Heart right ventricle (tissue), 16 donors: ENCODE results near the gene CARD9. TPM values are rescaled to one million over a fixed set of nuclear protein-coding genes. Genes with fewer than 3 reads are reported as not detected.

Experiments
- ATAC-seq, 8 donors: fragments of 200-7000 bp; cut with Tn5 transposase; one replicate each; pipeline ENCODE4 v1.9.1; 2020; ENCODE audit warnings: mild to moderate bottlenecking in 8 of 8, moderate library complexity in 8 of 8, moderate number of reproducible peaks in 1 of 8
- DNase-seq, 2 donors: peaks; one replicate each; pipeline ENCODE4 v3.0.0-alpha.2; 2020
- H3K27ac ChIP-seq, 10 donors: fragments of 200-600 bp; sonication (generic) in 2 of 10; one replicate each; pipeline versions ENCODE4 v1.5.0 to v1.8.0; 2020 to 2022; ENCODE audit warnings: mild to moderate bottlenecking in 3 of 10
- H3K27me3 ChIP-seq, 7 donors: fragments of 200-600 bp; one replicate each; pipeline ENCODE4 v1.8.0; 2021 to 2022; ENCODE audit warnings: mild to moderate bottlenecking in 2 of 7
- H3K36me3 ChIP-seq, 9 donors: fragments of 200-600 bp; sonication (generic) in 1 of 9; one replicate each; pipeline versions ENCODE4 v1.5.0 to v1.8.0; 2020 to 2022; ENCODE audit warnings: mild to moderate bottlenecking in 2 of 9
- H3K4me1 ChIP-seq, 9 donors: fragments of 200-600 bp; sonication (generic) in 1 of 9; one replicate each; pipeline versions ENCODE4 v1.5.0 to v1.8.0; 2020 to 2022; ENCODE audit warnings: mild to moderate bottlenecking in 4 of 9
- H3K4me3 ChIP-seq, 10 donors: fragments of 200-600 bp; sonication (generic) in 2 of 10; one replicate each; pipeline versions ENCODE4 v1.5.0 to v1.8.0; 2020 to 2022; ENCODE audit warnings: mild to moderate bottlenecking in 7 of 10, moderate library complexity in 2 of 10
- H3K9me3 ChIP-seq, 11 donors: fragments of 200-600 bp in 10 of 11; sonication (generic) in 2 of 11; one replicate each; pipeline versions ENCODE4 v1.5.0 to v1.8.0; 2013 to 2022; ENCODE audit warnings: mild to moderate bottlenecking in 2 of 11, control low read depth in 1 of 11, moderate library complexity in 1 of 11
- WGBS, 2 donors: extraction: QIAGEN DNeasy Blood & Tissue Kit; methylation state at CpG; one replicate each; pipeline ENCODE4 v1.1.7; 2013; ENCODE audit warnings: inconsistent platforms in 1 of 2; 5-methylcytosine and 5-hydroxymethylcytosine counted together
- intact Hi-C, 10 donors: fragments of 100-400 bp; cut with DNase I; formaldehyde crosslinking; loops; one replicate each; pipeline versions ENCODE4 v1.11.1 to v1.14.2; 2022
- polyA plus RNA-seq, 2 donors: library from polyadenylated mRNA; stranded (reverse); fragments of 200-250 nt; gene quantifications; one replicate each; pipeline ENCODE4 v1.2.3, GENCODE V29; 2013
- total RNA-seq, 10 donors: library from RNA; stranded (reverse); fragmentation: NEBNext Ultra II Directional in 3 of 10; extraction: Animal tissue kit (Norgen Biotek cat#: 25700) in 3 of 10; gene quantifications; one replicate each; pipeline versions ENCODE4 v1.2.1 to v1.2.4, GENCODE V29; 2021 to 2023
- TF ChIP-seq, protein P1 (sequence below), 9 donors: fragments of 200-600 bp; sonication (generic) in 2 of 9; IDR thresholded peaks; one replicate each; pipeline versions ENCODE4 v1.5.0 to v1.8.0; 2021 to 2022; ENCODE audit warnings: antibody characterized with exemption in 9 of 9, mild to moderate bottlenecking in 5 of 9, moderate library complexity in 1 of 9
- donor health status: Arrhythmogenic right ventricular cardiomyopathy.
- donor health status: ischemic (EF 13 %, LVEDD 7.1; RV severe dilation, severe dysfunction).
- donor health status: healthy with polysubstance abuse.
- donor health status: DM: no; HTN: yes; CAD: no.
- donor health status: DM: no; HTN: no; CAD: no.
- donor health status: ischemic (EF 25% LVEDD 6.9; RV normal size, moderate dysfunction).
- donor health status: ischemic (EF 25% LVEDD 5.7; RV mildly dilated, moderate dysfunction).
- donor health status: healthy.
- donor health status: DM: yes; HTN: yes; CAD: no.
- donor health status: Ischemic cardiomyopathy.
- donor health status: ischemic (EF 35%, LVEDD 5.7; RV mildly dilated, moderate dysfunction).
- donor health status: nonischemic (EF 11% LVEDD 7.7; RV severe dilation, severe dysfunction).
- donor health status: DM: yes; HTN: yes; CAD: no.
- donor health status: PGD.
- donor health status: ischemic (EF 29% LVEDD 5.4; RV normal size, mild dysfunction).
- donor health status: nonischemic (EF 23%, LVEDD 6.1; RV moderate dilation, normal function).

Gene CARD9
- total and polyA plus RNA-seq, 12 donors = 0.21 to 2.0 (median 1.1) TPM; not detected in 1

DNA sequence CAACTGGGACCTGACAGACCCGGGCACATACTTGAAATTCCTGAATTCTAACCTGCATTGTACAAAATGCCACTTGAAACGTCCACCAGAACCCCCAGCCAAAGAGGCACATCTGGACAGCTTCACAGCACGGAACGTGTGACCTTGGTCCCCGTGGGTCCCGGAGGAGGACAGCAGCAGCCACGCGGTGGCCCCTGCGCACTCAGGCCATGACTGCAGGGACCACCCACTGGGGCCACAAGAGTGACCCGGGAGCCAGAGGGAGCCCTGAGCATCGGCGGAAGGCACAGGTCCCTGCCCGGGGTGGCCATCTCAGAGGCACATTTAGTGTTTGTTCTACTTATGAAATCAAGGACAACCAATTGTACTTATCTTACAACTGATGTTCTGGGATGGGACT is 28.6 kb upstream of the CARD9 start:
- H3K4me1 ChIP-seq = peaks cover 13 to 24% (median 18%) of the 10 kb centered on the region in 9 donors
- no peaks in the 10 kb centered on the region for H3K9me3 ChIP-seq
- DNase-seq (no peak), ATAC-seq (no peak)
- TF ChIP-seq, protein P1, sequence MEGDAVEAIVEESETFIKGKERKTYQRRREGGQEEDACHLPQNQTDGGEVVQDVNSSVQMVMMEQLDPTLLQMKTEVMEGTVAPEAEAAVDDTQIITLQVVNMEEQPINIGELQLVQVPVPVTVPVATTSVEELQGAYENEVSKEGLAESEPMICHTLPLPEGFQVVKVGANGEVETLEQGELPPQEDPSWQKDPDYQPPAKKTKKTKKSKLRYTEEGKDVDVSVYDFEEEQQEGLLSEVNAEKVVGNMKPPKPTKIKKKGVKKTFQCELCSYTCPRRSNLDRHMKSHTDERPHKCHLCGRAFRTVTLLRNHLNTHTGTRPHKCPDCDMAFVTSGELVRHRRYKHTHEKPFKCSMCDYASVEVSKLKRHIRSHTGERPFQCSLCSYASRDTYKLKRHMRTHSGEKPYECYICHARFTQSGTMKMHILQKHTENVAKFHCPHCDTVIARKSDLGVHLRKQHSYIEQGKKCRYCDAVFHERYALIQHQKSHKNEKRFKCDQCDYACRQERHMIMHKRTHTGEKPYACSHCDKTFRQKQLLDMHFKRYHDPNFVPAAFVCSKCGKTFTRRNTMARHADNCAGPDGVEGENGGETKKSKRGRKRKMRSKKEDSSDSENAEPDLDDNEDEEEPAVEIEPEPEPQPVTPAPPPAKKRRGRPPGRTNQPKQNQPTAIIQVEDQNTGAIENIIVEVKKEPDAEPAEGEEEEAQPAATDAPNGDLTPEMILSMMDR (IDR thresholded peaks at IDR 0.05) = no peak
- no peak overlapping the region for H3K4me3 ChIP-seq
- 52 to 59% methylated on average over 13 of the region's 13 CpGs for WGBS, 2 donors
- no peaks in the 10 kb centered on the region for H3K27me3 ChIP-seq
- intact Hi-C loops = loop anchor here in 4 of 10 donors (5.0 to 10.0 kb wide), 4 partner anchors 57 to 90 kb away; no protein-coding TSS in a partner anchor
- peaks cover 0 to 63% (median 14%) of the 10 kb centered on the region in 9 donors for H3K36me3 ChIP-seq
- H3K27ac ChIP-seq = no peak overlapping the region

DNA sequence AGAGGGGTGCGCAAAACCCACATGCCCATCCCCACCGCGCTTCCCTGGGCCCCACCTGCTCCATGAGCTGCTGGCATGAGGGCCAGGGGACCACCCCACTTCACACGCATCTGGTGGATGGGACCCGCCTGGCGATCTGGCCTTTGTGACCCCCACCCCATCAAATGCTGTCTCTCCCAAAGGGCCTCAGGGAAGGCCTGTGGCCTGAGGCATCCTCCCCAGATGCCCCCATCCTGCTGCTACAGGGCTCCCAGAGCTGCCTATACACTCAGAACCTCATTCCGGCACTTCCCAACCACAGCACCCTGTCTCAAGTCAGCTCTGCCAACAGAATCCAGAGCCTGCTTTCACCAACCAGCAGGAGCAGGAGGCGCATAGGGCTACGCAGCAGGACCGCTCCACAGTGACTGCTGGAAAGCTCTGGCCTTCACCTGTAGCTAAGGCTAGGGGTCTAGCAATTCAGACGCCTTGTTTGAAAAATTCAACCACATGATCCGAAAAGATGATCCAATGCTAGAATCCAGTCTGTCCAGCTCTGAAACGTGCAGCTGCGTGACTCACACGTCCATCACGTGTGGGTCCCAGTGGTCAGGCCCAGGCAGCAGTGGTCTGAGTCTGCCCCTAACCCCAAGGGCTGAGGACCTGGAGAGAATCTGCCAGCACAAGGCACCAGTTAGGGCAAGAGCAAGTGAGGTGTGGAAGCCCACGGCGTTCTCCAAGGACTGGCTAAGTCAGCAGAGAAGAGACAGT is 27.9 kb upstream of the CARD9 start:
- Histone ChIP-seq H3K9me3 (no peaks in the 10 kb centered on the region), H3K4me1 (peaks cover 13 to 24% (median 18%) of the 10 kb centered on the region in 9 donors), H3K4me3 (no peak overlapping the region), H3K36me3 (peaks cover 0 to 63% (median 16%) of the 10 kb centered on the region in 9 donors), H3K27me3 (no peaks in the 10 kb centered on the region), H3K27ac (no peak overlapping the region)
- no peak for DNase-seq
- WGBS, 2 donors = 91 to 92% methylated on average over 18 of the region's 18 CpGs
- ATAC-seq = no peak
- intact Hi-C loops = loop anchor here in 7 of 10 donors (2.0 to 10.0 kb wide), 8 partner anchors 37 to 89 kb away; no protein-coding TSS in a partner anchor
- TF ChIP-seq, protein P1 (IDR thresholded peaks at IDR 0.05) = no peak

DNA sequence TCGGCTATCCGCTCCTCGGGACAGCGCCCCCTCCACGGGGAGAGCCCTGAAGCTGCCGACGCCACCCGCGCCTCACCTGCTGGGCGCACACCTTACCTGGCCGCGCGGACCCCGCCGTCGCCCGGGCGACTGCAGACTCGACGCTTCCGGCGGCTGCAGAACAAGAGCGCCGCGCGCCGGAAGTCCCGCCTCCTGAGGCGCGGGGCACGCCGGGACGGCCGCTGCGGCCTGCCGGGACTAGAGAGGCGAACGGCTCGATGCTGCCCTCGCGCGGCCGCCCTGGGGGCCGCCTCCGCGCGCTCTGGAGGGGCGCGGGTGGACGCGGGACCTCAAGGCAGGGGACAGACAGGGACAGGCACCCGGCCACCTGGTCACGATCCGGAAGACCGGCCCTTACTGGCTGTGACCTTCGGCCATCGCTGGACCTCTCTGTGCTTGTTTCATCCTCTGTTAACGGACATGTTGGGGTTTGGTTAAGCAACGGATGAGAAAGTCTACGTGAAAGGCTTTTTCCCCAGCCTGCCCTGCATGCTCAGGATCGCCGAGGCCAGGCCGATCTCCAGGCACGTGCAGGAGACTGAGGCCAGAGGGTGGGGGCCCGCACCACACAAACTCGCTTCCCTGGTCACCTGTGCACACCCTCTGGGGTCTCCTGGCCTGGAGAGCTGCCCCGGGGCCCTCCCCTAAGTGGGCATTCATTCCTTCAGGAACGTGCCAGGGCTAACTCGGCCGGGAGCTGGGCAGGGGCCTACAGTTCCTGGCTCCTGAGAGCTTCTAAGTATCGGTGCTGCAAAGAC is 26.8 kb upstream of the CARD9 start, which contains the start of gene SNAPC4:
Gene SNAPC4 (minus strand): TSS at position 133 of the 797 bp plus-strand sequence. CDS start 1,742 bp downstream, outside the sequence.
- DNase-seq = peak; percentile 77 to 91
- intact Hi-C loops = loop anchor here in 7 of 10 donors (1.0 to 10.0 kb wide), 9 partner anchors 35 to 88 kb away; no protein-coding TSS in a partner anchor
- 6 to 9% methylated on average over 66 to 71 of the region's 71 CpGs for WGBS, 2 donors
- Histone ChIP-seq H3K4me3 (peak within 1 kb of the TSS; percentile 77 to 99 (median 94)), H3K9me3 (no peaks in the 10 kb centered on the region), H3K27ac (peak within 1 kb of the TSS in 9 of 10 donors; percentile 20 to 84 (median 62)), H3K27me3 (no peaks in the 10 kb centered on the region), H3K4me1 (peaks cover 13 to 24% (median 18%) of the 10 kb centered on the region in 9 donors), H3K36me3 (peaks cover 0 to 63% (median 17%) of the 10 kb centered on the region in 9 donors)
- ATAC-seq = peak; percentile 89 to 95 (median 92)
- TF ChIP-seq, protein P1 (IDR thresholded peaks at IDR 0.05) = peak; percentile 90 to 99 (median 97)
